GM12875 (cell line): ENCODE results near the gene EZH1.

Experiments
- H3K4me3 ChIP-seq: one replicate; pipeline ENCODE4 v1.5.1; 2011; ENCODE audit warnings: low read depth, low read length, control low read depth
- TF ChIP-seq, protein P1 (sequence below): IDR thresholded peaks from 2 replicates; pipeline ENCODE4 v1.5.1; 2011; ENCODE audit warnings: low read depth, mild to moderate bottlenecking, control low read depth, inconsistent platforms, low read length, moderate library complexity, borderline replicate concordance; ENCODE audit not compliant: insufficient read depth

EZH1 gene

DNA sequence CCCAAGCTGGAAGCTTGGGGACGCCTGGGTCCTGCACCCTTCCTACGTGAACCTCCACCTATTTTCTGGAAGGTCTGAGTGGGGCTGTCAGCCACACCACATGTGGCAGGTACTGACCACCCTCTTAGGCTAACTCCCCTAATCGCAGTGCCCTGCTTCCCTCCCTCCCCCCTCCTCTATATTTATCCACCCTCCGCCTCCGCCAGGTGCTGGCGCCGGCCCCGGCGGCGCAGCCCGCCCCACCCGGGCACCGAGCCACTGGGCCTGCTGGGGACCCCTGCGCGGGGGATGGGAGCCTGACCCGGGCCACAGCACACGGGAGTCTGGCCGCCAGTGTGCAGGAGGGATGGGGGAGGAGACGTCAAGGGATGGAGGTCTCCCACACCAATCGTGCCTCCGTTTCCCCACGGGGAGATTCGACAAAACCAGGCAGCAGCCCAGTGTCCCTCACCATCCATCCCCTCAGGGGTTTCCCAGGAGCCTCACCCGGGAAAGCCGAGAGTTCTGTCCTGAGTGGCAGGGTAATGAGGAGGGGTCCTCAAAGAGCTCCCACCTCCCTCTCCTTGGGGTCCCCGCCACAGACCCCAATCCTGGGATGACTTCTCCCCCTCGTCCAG lies 69.4 kb downstream of the EZH1 start:
- peak overlapping the region; percentile 73 for H3K4me3 ChIP-seq
- TF ChIP-seq, protein P1, sequence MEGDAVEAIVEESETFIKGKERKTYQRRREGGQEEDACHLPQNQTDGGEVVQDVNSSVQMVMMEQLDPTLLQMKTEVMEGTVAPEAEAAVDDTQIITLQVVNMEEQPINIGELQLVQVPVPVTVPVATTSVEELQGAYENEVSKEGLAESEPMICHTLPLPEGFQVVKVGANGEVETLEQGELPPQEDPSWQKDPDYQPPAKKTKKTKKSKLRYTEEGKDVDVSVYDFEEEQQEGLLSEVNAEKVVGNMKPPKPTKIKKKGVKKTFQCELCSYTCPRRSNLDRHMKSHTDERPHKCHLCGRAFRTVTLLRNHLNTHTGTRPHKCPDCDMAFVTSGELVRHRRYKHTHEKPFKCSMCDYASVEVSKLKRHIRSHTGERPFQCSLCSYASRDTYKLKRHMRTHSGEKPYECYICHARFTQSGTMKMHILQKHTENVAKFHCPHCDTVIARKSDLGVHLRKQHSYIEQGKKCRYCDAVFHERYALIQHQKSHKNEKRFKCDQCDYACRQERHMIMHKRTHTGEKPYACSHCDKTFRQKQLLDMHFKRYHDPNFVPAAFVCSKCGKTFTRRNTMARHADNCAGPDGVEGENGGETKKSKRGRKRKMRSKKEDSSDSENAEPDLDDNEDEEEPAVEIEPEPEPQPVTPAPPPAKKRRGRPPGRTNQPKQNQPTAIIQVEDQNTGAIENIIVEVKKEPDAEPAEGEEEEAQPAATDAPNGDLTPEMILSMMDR = no peak

DNA sequence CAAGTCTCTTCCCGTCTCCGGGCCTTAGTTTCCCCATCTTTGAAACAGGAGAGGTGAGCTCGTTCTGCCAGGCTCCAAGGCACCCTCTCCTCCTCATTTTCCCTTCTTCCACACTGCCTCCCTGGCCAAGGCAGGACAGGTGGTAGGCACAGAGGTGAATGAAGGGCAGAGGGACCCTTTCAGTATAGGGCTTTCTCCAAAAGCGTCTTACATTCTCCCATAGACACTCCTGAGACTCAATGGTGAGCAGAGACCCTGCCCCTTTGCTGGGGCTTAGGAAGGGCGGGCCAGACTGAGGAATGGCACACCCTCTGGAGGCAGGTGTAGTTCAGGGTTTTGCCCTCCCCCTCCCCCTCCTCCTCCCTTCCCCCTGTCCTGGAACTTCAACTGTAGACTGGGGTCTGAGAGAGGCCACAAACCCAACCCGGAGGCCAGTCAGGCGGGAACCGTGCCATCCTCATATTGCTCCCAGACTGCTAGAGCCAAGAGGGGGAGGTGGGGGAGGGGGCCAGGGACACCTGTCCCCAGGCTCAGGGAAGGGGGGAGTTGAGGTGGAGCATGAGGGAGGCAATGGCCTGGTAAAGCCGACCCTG lies 70.0 kb downstream of the EZH1 start:
- peak overlapping the region; percentile 73 for H3K4me3 ChIP-seq
- TF ChIP-seq, protein P1 = no peak

DNA sequence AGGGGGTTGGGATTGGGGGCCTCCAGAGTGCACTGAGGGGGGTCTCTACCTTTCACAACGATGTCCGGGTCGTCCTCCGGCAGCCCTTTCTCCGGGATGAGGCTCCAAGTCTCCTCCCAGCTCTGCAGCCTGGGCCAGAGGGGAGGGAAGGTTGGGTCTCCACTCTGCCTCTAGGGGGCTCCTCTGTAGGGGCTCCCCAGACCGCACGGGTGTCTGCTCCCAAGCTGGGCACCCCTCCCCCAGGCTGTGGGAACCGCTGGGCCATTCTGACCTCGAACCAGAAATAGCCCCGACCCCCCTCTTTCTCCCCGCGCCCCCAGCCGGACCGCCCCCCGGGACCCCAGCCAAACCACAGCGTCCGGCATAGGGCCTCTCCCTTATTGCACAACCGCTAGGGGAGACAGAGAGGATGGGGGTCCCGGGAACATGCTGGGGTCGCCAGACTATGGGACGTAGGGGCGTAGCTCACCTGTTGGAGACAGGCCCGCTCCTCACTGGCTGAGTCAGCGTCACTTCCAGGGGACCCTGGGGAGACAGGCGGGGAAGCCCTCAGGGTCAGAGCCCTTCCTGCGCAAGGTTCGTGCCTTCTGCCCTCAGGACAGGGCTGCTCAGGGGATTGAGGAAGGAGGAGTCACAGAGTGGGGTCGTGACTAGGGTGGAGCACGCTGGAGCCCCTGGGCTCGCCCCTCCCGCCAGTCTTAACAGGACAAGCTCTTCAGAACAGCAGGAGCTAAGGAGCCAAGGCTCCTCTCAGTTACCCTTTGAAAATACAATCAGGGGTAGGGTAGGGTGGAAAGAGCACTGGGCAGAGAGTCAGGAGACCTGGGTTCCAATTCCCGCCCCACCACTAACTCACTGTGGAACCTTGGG lies 70.7 kb downstream of the EZH1 start:
- peak overlapping the region; percentile 73 for H3K4me3 ChIP-seq
- TF ChIP-seq, protein P1 = peak; percentile 84

DNA sequence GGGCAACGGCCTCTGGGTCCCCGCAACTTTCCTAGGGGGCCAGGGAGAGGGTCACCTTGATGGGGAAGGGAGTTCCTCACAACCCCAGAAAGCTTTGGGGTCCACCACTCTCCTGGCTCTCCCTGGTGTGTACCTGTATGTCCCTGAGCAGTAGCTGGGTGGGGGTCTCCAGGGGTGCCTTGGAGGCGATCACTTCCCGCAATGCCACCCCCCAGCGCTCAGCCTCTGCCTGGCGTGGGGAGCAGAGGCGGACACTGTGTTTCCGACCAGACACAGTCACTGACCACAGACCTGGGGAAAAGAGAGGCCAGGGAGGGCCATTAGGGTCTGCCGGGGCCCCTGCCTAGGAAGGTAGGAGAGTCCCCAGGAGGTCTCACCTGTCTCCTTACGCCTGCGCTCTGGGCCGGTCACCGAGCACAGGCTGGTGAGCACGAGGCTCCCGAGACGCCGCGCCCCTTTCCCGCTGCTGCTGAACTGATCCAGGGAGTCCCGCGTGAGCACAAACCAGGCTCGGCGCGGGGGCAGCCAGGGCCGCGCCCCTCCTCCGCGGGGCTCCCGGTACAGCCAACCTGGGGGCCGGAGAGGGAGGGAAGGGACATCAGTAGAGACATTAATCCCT lies 71.5 kb downstream of the EZH1 start:
- TF ChIP-seq, protein P1 = no peak
- peak overlapping the region; percentile 73 for H3K4me3 ChIP-seq

DNA sequence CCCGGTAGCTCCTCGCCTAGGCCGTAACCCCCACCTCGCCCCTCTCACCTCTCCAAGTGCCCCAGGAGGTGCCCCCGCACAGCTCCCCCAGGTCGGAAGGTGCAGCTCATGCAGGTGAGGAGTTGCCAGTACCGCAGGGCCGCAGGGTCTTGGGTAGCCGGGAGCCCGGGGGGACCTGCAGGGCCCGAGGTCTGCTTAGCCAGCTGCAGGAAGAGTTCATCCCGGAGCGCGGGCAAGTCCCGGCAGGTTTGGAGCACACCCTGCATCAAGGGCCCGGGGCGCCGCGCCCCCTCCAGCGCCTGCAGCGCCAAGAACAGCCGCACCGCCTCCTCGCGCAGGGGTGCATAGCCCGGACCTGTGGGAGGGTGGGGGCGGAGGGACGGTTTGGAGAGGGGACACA lies 72.8 kb downstream of the EZH1 start:
- TF ChIP-seq, protein P1 = no peak
- no peak overlapping the region for H3K4me3 ChIP-seq

DNA sequence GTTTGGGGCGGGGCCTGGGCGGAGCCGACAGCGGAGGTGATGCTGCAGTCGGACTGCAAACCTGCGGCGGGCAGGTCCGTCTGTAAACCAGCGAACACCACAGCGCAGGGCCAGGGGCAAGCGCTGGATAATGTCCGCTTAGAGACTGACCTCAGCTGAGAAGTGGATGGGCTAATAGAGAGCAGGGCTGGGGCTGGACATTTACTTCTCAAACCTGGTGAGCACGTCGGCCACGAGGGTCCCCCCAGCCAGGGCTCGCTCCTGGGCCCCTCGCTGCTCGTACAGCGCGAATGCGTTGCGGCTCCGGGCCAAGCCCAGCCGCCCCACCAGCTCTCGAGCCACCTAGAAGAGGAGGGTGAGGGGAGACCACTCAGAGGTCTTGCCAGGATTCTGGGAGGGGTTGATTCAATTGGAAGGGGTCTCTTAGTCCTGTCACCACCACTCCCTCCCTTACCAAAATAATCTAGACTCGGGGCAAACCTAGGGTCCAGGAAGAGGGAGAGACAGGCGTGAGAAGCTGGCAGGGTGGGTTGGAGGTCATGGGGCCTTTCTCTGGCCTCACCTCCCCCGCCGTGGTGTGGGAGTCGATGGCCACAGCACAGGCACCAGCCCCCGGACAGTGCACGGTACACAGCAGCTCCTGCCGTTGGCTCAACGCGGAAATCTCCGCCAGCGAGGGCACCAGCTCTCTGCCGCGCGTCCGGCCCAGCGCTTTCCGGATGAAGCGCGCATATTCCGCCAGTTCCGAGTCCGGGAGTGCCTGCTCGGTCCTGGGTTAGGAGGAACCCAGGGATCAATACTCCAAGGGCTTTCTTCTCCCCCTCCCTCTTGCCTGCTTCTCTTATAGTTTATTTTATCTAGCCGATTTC lies 73.8 kb downstream of the EZH1 start:
- no peak overlapping the region for H3K4me3 ChIP-seq

More for the DNA sequence above, 73.8 kb downstream of the EZH1 start:
- TF ChIP-seq, protein P1 = no peak
